ENCODE measurements around the gene SOX6. TPM values are rescaled to one million over a fixed set of nuclear protein-coding genes. Genes with fewer than 3 reads are reported as not detected.

SOX6 gene
- total RNA-seq, 4 donors from 2014 or later = 1.6 to 22.7 (median 6.9) TPM

- DNase-seq = no peak
- H3K27ac ChIP-seq = no peak overlapping the region
- H3K9me3 ChIP-seq = no peaks in the 10 kb centered on the region
- no peak overlapping the region for H3K4me3 ChIP-seq
- H3K36me3 ChIP-seq = no peaks in the 10 kb centered on the region
- peaks cover 5 to 41% (median 25%) of the 10 kb centered on the region in 4 donors for H3K4me1 ChIP-seq
- in situ Hi-C loops (cut with MboI; ENCODE audit: low pct_ligation_motif_present in 1 of 4, low pct_unique_long_range_greater_than_20kb in 1 of 4, low sequenced_read_pairs in 3 of 4) (no loop called here), intact Hi-C loops (cut with DNase I; ENCODE audit: low total_unique reads) (no loop called here)
- TF ChIP-seq, protein P1, sequence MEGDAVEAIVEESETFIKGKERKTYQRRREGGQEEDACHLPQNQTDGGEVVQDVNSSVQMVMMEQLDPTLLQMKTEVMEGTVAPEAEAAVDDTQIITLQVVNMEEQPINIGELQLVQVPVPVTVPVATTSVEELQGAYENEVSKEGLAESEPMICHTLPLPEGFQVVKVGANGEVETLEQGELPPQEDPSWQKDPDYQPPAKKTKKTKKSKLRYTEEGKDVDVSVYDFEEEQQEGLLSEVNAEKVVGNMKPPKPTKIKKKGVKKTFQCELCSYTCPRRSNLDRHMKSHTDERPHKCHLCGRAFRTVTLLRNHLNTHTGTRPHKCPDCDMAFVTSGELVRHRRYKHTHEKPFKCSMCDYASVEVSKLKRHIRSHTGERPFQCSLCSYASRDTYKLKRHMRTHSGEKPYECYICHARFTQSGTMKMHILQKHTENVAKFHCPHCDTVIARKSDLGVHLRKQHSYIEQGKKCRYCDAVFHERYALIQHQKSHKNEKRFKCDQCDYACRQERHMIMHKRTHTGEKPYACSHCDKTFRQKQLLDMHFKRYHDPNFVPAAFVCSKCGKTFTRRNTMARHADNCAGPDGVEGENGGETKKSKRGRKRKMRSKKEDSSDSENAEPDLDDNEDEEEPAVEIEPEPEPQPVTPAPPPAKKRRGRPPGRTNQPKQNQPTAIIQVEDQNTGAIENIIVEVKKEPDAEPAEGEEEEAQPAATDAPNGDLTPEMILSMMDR (IDR thresholded peaks at IDR 0.05) = no peak
- no peak for TF ChIP-seq EP300 (IDR thresholded peaks at IDR 0.05; ENCODE audit: low read depth)
- TF ChIP-seq POLR2A (IDR thresholded peaks at IDR 0.05) = no peak
- no peak for TF ChIP-seq POLR2AphosphoS5 (IDR thresholded peaks at IDR 0.05)
- H3K27me3 ChIP-seq = no peaks in the 10 kb centered on the region
- 79 to 88% methylated on average over 2 to 3 of the region's 3 CpGs for WGBS, 2 donors (ENCODE audit: low coverage in 1 of 2)
These were observed 385.7 kb downstream of the SOX6 start for GRCh38 chr11:15970506-15971214.

GRCh38 chr11:15969701-15970329, 386.5 kb downstream of the SOX6 start:
- Histone ChIP-seq H3K27me3 (no peaks in the 10 kb centered on the region), H3K9me3 (no peaks in the 10 kb centered on the region), H3K4me1 (peaks cover 5 to 48% (median 25%) of the 10 kb centered on the region in 4 donors), H3K36me3 (no peaks in the 10 kb centered on the region), H3K27ac (peak overlapping the region in 3 of 4 donors; percentile 62 to 74 (median 63)), H3K4me3 (no peak overlapping the region)
- in situ Hi-C loops (cut with MboI; ENCODE audit: low pct_ligation_motif_present in 1 of 4, low pct_unique_long_range_greater_than_20kb in 1 of 4, low sequenced_read_pairs in 3 of 4) = no loop called here
- no peak for DNase-seq
- intact Hi-C loops (cut with DNase I; ENCODE audit: low total_unique reads) = no loop called here
- TF ChIP-seq, protein P1 (IDR thresholded peaks at IDR 0.05) = no peak
- TF ChIP-seq POLR2AphosphoS5 (IDR thresholded peaks at IDR 0.05) = peak in 2 of 3 donors; percentile 16 to 22
- 68 to 85% methylated on average over 6 of the region's 6 CpGs for WGBS, 2 donors (ENCODE audit: low coverage in 1 of 2)

DNA sequence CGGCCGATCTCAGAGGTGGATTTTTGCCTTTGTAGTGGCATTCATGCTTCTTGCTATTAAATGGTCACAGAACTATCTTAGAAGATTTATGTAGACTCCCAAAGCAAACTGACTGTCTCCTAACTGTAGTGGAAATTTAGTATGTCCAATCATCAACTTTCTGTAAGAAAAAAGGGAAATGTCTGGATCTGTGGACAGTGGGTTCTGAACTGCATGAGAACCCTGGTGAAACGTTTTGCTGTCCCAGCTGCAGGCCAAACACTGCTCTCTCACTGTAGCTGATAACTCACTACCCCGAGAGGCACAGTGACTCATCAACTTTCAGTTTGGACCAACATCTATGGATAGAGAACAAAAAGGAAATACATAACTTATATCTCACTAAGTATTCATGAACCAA, 387.1 kb downstream of the SOX6 start:
- in situ Hi-C loops (cut with MboI; ENCODE audit: low pct_ligation_motif_present in 1 of 4, low pct_unique_long_range_greater_than_20kb in 1 of 4, low sequenced_read_pairs in 3 of 4) = no loop called here
- DNase-seq = peak; percentile 45
- H3K27ac ChIP-seq = peak overlapping the region; percentile 6 to 74 (median 62)
- no peak for TF ChIP-seq POLR2A (IDR thresholded peaks at IDR 0.05)
- TF ChIP-seq EP300 (IDR thresholded peaks at IDR 0.05; ENCODE audit: low read depth) = no peak
- TF ChIP-seq POLR2AphosphoS5 (IDR thresholded peaks at IDR 0.05) = peak in 2 of 3 donors; percentile 19 to 41
- TF ChIP-seq, protein P1 (IDR thresholded peaks at IDR 0.05) = no peak
- H3K27me3 ChIP-seq = no peaks in the 10 kb centered on the region
- no peaks in the 10 kb centered on the region for H3K9me3 ChIP-seq
- H3K36me3 ChIP-seq = no peaks in the 10 kb centered on the region
- H3K4me3 ChIP-seq = no peak overlapping the region
- WGBS, 2 donors (ENCODE audit: low coverage in 1 of 2) = 24 to 39% methylated on average over 2 to 4 of the region's 4 CpGs
- intact Hi-C loops (cut with DNase I; ENCODE audit: low total_unique reads) = no loop called here
- peaks cover 5 to 48% (median 25%) of the 10 kb centered on the region in 4 donors for H3K4me1 ChIP-seq

- peaks cover 5 to 48% (median 25%) of the 10 kb centered on the region in 4 donors for H3K4me1 ChIP-seq
- in situ Hi-C loops (cut with MboI; ENCODE audit: low pct_ligation_motif_present in 1 of 4, low pct_unique_long_range_greater_than_20kb in 1 of 4, low sequenced_read_pairs in 3 of 4) = no loop called here
- no peak overlapping the region for H3K4me3 ChIP-seq
- TF ChIP-seq, protein P1 (IDR thresholded peaks at IDR 0.05) = no peak
- no peak for TF ChIP-seq EP300 (IDR thresholded peaks at IDR 0.05; ENCODE audit: low read depth)
- TF ChIP-seq POLR2A (IDR thresholded peaks at IDR 0.05) = no peak
- TF ChIP-seq POLR2AphosphoS5 (IDR thresholded peaks at IDR 0.05) = no peak
- intact Hi-C loops (cut with DNase I; ENCODE audit: low total_unique reads) = no loop called here
- 68 to 84% methylated on average over 7 to 10 of the region's 10 CpGs for WGBS, 2 donors (ENCODE audit: low coverage in 1 of 2)
- no peaks in the 10 kb centered on the region for H3K9me3 ChIP-seq
- H3K36me3 ChIP-seq = no peaks in the 10 kb centered on the region
- DNase-seq = no peak
- H3K27ac ChIP-seq = peak overlapping the region; percentile 44 to 74 (median 62)
- no peaks in the 10 kb centered on the region for H3K27me3 ChIP-seq
These were observed 387.8 kb downstream of the SOX6 start for GRCh38 chr11:15968461-15969130.
